K562 (cell line): ENCODE data around the gene CDK11B. TPM values are rescaled to one million over a fixed set of nuclear protein-coding genes. Genes with fewer than 3 reads are reported as not detected.

Source experiments
- EZH2 ChIP-seq: IDR thresholded peaks from 2 replicates; pipeline ENCODE4 v1.6.1; 2012; ENCODE audit warnings: low read depth, mild to moderate bottlenecking, inconsistent platforms, low read length, borderline replicate concordance
- MTF1 ChIP-seq: fragments of 250-450 bp; sonication (Bioruptor Pico); IDR thresholded peaks from 2 replicates; pipeline ENCODE4 v1.9.0; 2021; ENCODE audit warnings: moderate library complexity, mild to moderate bottlenecking, inconsistent platforms, borderline replicate concordance
- SNRNP70 ChIP-seq: fragments of 200-400 bp; formaldehyde crosslinking; optimal IDR thresholded peaks from 2 replicates; pipeline ENCODE3; 2017; ENCODE audit warnings: low read depth, low read length
- ZNF274 ChIP-seq: IDR thresholded peaks from 2 replicates; pipeline ENCODE4 v1.6.1; 2011; ENCODE audit warnings: low read depth, mild to moderate bottlenecking, low read length, moderate library complexity, borderline replicate concordance
- ZNF77 ChIP-seq: fragments of 250-450 bp; sonication (Bioruptor Pico); IDR thresholded peaks from 2 replicates; pipeline ENCODE4 v1.5.0; 2020
- polyA plus RNA-seq, 8 experiments: library from polyadenylated mRNA; depleted of rRNA in 4 of 8; stranded (reverse) in 5 of 8; unstranded in 3 of 8; fragments of >200 nt; fragmentation: Nextera tagmentation in 2 of 8; fragmentation: Illumina TruSeq in 1 of 8; extraction: Ambion mirVana in 2 of 8; extraction: Trizol in 1 of 8; gene quantifications; 2 replicates each; pipeline versions ENCODE4 v1.2.1 to v1.2.3, GENCODE V29; 2011 to 2014; ENCODE audit warnings: inconsistent platforms in 1 of 8, missing spikeins in 1 of 8
- total RNA-seq, 7 experiments: library from RNA; depleted of rRNA in 6 of 7; stranded (reverse); fragments of >200 nt in 6 of 7; fragmentation: Illumina TruSeq in 2 of 7; extraction: Trizol in 2 of 7; gene quantifications; 2 replicates each; pipeline versions ENCODE4 v1.2.1 to v1.2.3, GENCODE V29; 2011 to 2021; ENCODE audit warnings: low replicate concordance in 1 of 7
- TF ChIP-seq, protein P1 (sequence below): fragments of 250-450 bp; sonication (Bioruptor Pico); IDR thresholded peaks from 2 replicates; pipeline ENCODE4 v1.8.0; 2021; ENCODE audit warnings: borderline replicate concordance, mild to moderate bottlenecking, moderate library complexity; ENCODE audit not compliant: poor library complexity, severe bottlenecking
- TF ChIP-seq, protein P2 (sequence below): sonication (generic); formaldehyde crosslinking; IDR thresholded peaks from 2 replicates; pipeline ENCODE4 v1.8.0; 2022; ENCODE audit warnings: missing genetic modification reagents, mild to moderate bottlenecking, borderline replicate concordance

The CDK11B gene
- total and polyA plus RNA-seq, 9 of the 15 experiments (the other 6 are each of a cell fraction or from before 2014, with no cell fraction given), result 2.8 to 52.2 (median 19.5) TPM

DNA sequence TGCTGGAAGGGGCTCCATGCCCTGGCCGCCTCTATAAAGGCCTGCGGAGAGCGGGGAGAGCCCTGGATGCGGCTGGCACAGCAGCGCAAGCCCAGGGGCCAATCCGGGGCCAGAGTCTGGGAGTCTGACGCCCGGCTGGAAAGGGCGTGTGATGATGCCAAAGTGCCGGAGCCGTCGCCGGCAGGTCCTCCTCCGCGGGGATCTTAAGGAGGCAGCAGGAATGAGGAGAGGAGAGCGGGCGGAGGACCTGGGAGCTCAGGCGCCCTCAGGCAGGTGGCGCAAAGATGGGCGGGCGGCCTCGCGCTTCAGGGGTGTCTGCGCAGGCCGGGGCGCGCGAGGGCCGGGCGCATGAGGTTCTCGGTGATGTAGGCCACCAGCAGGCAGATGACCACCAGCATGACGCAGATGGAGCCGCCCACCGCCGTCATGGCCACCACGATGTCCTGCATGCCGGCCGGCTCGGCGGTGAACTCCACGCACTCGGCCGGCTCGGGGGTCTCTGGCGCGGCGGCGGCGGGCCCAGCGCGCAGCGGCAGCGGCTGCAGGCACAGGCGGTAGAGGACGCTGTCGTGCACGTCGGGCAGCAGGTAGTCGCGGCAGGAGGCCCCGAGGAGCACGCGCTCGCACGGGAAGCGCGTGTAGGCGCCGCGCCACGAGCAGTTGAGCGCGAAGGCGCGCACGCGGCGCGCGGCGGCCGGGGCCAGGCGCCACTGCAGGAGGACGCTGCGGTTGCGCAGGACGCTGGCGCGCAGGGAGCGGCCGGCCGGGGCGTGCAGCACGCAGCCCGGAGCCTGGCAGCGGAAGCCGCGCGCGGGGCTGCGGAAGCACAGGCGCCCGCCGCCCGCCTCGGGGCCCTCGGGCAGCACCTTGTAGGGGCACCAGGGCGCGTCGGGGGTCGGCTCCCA is 59.5 kb downstream of the CDK11B start (continued):
- TF ChIP-seq ZNF274, result no peak
- no peak for TF ChIP-seq SNRNP70
- no peak for TF ChIP-seq ZNF77 (CRISPR knock-in tag)
- TF ChIP-seq, protein P1, sequence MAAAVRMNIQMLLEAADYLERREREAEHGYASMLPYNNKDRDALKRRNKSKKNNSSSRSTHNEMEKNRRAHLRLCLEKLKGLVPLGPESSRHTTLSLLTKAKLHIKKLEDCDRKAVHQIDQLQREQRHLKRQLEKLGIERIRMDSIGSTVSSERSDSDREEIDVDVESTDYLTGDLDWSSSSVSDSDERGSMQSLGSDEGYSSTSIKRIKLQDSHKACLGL (CRISPR knock-in tag), result no peak
- TF ChIP-seq, protein P2, sequence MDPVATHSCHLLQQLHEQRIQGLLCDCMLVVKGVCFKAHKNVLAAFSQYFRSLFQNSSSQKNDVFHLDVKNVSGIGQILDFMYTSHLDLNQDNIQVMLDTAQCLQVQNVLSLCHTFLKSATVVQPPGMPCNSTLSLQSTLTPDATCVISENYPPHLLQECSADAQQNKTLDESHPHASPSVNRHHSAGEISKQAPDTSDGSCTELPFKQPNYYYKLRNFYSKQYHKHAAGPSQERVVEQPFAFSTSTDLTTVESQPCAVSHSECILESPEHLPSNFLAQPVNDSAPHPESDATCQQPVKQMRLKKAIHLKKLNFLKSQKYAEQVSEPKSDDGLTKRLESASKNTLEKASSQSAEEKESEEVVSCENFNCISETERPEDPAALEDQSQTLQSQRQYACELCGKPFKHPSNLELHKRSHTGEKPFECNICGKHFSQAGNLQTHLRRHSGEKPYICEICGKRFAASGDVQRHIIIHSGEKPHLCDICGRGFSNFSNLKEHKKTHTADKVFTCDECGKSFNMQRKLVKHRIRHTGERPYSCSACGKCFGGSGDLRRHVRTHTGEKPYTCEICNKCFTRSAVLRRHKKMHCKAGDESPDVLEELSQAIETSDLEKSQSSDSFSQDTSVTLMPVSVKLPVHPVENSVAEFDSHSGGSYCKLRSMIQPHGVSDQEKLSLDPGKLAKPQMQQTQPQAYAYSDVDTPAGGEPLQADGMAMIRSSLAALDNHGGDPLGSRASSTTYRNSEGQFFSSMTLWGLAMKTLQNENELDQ (CRISPR knock-in tag), result no peak
- TF ChIP-seq EZH2, result no peak
- TF ChIP-seq MTF1, result no peak
